GM21619 (cell line): ENCODE measurements around the gene MADCAM1.

ENCODE experiments used
- ATAC-seq: cut with Tn5 transposase; IDR thresholded peaks from one replicate; pipeline ENCODE4 v1.9.1; 2021; ENCODE audit not compliant: unreplicated experiment

Gene MADCAM1

GRCh38 chr19:548886-549830, 52.9 kb downstream of the MADCAM1 start:
- ATAC-seq = no peak

GRCh38 chr19:554817-555216, 58.5 kb downstream of the MADCAM1 start:
- ATAC-seq = no peak
